ENCODE data around the gene DAND5. TPM values are rescaled to one million over a fixed set of nuclear protein-coding genes. Genes with fewer than 3 reads are reported as not detected.
"Not testable (repeated sequence)": the region's sequence is repeated elsewhere in the genome, so short reads cannot be mapped to it uniquely, and the experiment has no call there.

The DAND5 gene
- total RNA-seq, 1 experiment from 2014 or later = 0.21 TPM

DNA sequence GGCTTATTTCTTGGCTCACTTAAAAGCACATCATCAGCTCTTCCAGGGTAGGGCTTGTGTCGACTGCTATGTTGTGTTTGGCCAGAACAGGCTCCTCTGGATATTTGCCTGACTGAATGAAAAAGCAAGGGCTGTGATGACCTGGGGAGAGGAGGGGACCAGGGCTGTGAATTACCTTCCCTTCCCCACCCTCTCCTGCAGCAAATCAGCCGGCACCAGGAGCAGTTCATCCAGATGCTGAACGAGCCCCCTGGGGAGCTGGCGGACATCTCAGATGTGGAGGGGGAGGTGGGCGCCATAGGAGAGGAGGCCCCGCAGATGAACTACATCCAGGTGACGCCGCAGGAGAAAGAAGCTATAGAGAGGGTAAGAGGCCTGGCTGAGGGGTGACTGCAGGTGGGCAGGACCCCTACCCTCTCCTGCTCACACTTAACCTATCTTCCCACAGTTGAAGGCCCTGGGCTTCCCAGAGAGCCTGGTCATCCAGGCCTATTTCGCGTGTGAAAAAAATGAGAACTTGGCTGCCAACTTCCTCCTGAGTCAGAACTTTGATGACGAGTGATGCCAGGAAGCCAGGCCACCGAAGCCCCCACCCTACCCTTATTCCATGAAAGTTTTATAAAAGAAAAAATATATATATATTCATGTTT, 16.8 kb upstream of the DAND5 start:
- BruUV-seq (replicated peaks) = no TSS peak
- no peak for DNase-seq
- no peak overlapping the region for H3K4me3 Mint-ChIP-seq (ENCODE audit: low read depth, unreplicated experiment)
- CTCF ChIA-PET = no interaction called here
- H3K4me1 Mint-ChIP-seq (ENCODE audit: low read depth, unreplicated experiment) = peaks cover 22% of the 10 kb centered on the region
- intact Hi-C loops (cut with micrococcal nuclease; ENCODE audit: unreplicated experiment) = no loop called here
- no peaks in the 10 kb centered on the region for H3K27me3 Mint-ChIP-seq (ENCODE audit: unreplicated experiment)
- H3K9me3 Mint-ChIP-seq (ENCODE audit: low read depth, unreplicated experiment) = no peaks in the 10 kb centered on the region
- peaks cover 82% of the 10 kb centered on the region for H3K36me3 Mint-ChIP-seq (ENCODE audit: insufficient read depth, unreplicated experiment)
- TF ChIP-seq, protein P1, sequence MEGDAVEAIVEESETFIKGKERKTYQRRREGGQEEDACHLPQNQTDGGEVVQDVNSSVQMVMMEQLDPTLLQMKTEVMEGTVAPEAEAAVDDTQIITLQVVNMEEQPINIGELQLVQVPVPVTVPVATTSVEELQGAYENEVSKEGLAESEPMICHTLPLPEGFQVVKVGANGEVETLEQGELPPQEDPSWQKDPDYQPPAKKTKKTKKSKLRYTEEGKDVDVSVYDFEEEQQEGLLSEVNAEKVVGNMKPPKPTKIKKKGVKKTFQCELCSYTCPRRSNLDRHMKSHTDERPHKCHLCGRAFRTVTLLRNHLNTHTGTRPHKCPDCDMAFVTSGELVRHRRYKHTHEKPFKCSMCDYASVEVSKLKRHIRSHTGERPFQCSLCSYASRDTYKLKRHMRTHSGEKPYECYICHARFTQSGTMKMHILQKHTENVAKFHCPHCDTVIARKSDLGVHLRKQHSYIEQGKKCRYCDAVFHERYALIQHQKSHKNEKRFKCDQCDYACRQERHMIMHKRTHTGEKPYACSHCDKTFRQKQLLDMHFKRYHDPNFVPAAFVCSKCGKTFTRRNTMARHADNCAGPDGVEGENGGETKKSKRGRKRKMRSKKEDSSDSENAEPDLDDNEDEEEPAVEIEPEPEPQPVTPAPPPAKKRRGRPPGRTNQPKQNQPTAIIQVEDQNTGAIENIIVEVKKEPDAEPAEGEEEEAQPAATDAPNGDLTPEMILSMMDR (IDR thresholded peaks at IDR 0.05; ENCODE audit: unreplicated experiment) = no peak
- no peak overlapping the region for H3K27ac Mint-ChIP-seq (ENCODE audit: unreplicated experiment)

DNA sequence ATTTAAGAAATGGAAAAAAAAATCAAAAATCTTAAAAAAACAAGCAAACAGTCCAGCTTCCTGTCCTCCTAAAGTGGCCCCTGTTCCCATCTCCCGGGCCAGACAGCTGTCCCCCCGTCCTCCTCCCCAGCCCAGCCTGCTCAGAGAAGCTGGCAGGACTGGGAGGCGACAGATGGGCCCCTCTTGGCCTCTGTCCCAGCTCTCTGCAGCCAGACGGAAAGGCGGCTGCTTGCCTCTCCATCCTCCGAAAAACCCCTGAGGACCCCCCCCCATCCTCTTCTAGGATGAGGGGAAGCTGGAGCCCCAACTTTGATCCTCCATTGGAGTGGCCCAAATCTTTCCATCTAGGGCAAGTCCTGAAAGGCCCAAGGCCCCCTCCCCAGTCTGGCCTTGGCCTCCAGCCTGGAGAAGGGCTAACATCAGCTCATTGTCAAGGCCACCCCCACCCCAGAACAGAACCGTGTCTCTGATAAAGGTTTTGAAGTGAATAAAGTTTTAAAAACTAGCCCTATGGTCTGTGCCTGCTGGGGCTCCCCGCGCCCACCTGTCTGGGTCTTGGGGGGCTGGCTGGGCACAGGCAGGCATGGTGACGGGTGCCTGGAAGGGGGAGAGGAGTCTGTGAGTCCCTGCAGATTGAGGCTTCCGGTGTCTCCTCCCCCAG, 16.1 kb upstream of the DAND5 start:
- Mint-ChIP-seq H3K36me3 (ENCODE audit: insufficient read depth, unreplicated experiment) (peaks cover 75% of the 10 kb centered on the region), H3K27me3 (ENCODE audit: unreplicated experiment) (no peaks in the 10 kb centered on the region), H3K4me3 (ENCODE audit: low read depth, unreplicated experiment) (no peak overlapping the region), H3K4me1 (ENCODE audit: low read depth, unreplicated experiment) (peaks cover 22% of the 10 kb centered on the region), H3K27ac (ENCODE audit: unreplicated experiment) (no peak overlapping the region), H3K9me3 (ENCODE audit: low read depth, unreplicated experiment) (no peaks in the 10 kb centered on the region)
- TF ChIP-seq, protein P1 (IDR thresholded peaks at IDR 0.05; ENCODE audit: unreplicated experiment) = no peak
- CTCF ChIA-PET = no interaction called here
- intact Hi-C loops (cut with micrococcal nuclease; ENCODE audit: unreplicated experiment) = no loop called here
- DNase-seq = no peak
- BruUV-seq (replicated peaks) = TSS peak; percentile 82

DNA sequence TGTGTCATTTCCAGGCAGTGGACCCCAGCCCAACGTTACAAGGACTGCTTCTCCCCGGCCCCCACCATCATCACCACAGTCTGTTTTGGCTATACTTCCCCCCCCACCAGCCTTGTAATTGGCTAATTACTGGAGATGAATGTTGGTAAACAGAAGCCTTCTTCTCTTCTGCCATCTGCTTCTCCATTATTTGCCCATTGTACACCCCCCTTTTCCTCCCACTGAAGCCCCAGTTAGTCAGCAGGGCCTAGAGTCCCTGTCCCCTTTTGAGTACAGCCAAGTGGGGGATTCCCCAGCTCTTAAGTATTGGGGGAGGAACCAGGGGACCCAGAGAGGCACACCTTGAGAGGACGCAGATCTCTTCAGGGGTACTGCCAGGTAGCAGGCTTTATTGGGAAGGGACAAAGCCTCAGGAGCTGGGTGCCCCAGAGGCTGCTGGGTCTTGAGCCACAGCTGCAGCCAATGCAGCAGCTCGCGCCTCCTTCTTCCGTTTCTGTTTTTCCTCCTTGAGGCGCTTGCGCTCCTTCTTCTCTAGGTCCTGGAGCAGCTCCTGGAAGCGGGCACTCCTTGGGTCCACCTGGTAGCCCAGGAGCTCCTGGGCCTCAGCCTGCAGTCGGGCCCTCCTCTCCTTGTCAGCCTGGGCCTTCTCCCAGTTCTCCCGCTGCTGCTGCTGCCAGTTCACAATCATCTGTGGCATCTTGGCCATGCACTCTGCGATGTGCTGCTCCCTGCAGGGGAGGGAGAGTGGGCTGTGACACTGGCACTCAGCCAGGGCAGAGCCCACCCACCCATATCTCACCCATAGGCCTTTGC, 15.4 kb upstream of the DAND5 start:
- H3K36me3 Mint-ChIP-seq (ENCODE audit: insufficient read depth, unreplicated experiment) = peaks cover 72% of the 10 kb centered on the region
- TF ChIP-seq, protein P1 (IDR thresholded peaks at IDR 0.05; ENCODE audit: unreplicated experiment) = no peak
- H3K27ac Mint-ChIP-seq (ENCODE audit: unreplicated experiment) = peak overlapping the region; percentile 57
- H3K4me1 Mint-ChIP-seq (ENCODE audit: low read depth, unreplicated experiment) = peaks cover 22% of the 10 kb centered on the region
- BruUV-seq (replicated peaks) = no TSS peak
- CTCF ChIA-PET = no interaction called here
- H3K9me3 Mint-ChIP-seq (ENCODE audit: low read depth, unreplicated experiment) = no peaks in the 10 kb centered on the region
- no peaks in the 10 kb centered on the region for H3K27me3 Mint-ChIP-seq (ENCODE audit: unreplicated experiment)
- intact Hi-C loops (cut with micrococcal nuclease; ENCODE audit: unreplicated experiment) = no loop called here
- H3K4me3 Mint-ChIP-seq (ENCODE audit: low read depth, unreplicated experiment) = no peak overlapping the region
- DNase-seq = no peak

DNA sequence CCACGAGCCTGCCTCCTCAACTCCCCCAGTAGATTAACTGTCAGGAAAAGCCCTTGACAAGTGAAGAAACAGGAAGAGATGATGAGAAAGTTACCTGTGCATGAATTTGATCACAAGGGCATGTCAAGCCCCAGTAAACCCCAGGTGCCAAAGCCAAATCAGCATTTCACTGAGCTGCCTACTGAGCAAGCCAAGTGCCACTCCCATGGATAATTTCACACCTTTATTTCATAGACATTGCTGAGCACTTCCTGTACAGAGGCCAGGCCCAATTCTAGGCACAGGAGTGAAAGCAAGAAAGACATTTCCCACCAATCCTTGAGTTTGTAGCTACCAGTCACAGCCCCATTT, 14.8 kb upstream of the DAND5 start:
- H3K4me1 Mint-ChIP-seq (ENCODE audit: low read depth, unreplicated experiment) = peaks cover 22% of the 10 kb centered on the region
- CTCF ChIA-PET = no interaction called here
- DNase-seq = no peak
- intact Hi-C loops (cut with micrococcal nuclease; ENCODE audit: unreplicated experiment) = no loop called here
- no peak overlapping the region for H3K4me3 Mint-ChIP-seq (ENCODE audit: low read depth, unreplicated experiment)
- H3K27ac Mint-ChIP-seq (ENCODE audit: unreplicated experiment) = peak overlapping the region; percentile 57
- peaks cover 68% of the 10 kb centered on the region for H3K36me3 Mint-ChIP-seq (ENCODE audit: insufficient read depth, unreplicated experiment)
- TF ChIP-seq, protein P1 (IDR thresholded peaks at IDR 0.05; ENCODE audit: unreplicated experiment) = no peak
- H3K9me3 Mint-ChIP-seq (ENCODE audit: low read depth, unreplicated experiment) = no peaks in the 10 kb centered on the region
- no TSS peak for BruUV-seq (replicated peaks)
- no peaks in the 10 kb centered on the region for H3K27me3 Mint-ChIP-seq (ENCODE audit: unreplicated experiment)

DNA sequence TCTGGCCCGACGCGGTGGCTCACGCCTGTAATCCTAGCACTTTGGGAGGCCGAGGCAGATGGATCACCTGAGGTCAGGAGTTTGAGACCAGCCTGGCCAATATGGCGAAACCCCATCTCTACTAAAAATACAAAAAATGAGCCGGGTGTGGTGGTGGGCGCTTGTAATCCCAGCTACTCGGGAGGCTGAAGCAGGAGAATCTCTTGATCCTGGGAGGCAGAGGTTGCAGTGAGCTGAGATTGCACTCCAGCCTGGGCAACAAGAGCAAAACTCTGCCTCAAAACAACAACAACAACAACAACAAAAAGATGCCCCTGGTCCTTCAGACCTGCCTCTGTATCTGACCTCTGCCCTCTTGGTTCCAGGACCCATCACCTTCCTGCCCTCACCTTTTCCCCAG, 13.8 kb upstream of the DAND5 start:
- CTCF ChIA-PET = interaction anchor here (1.4 kb wide), 1 partner anchor 10 kb away, joined by 3 read pairs; no protein-coding TSS in a partner anchor
- DNase-seq; H3K9me3 Mint-ChIP-seq (ENCODE audit: low read depth, unreplicated experiment); BruUV-seq (replicated peaks); H3K27me3 Mint-ChIP-seq (ENCODE audit: unreplicated experiment); H3K27ac Mint-ChIP-seq (ENCODE audit: unreplicated experiment); intact Hi-C loops (cut with micrococcal nuclease; ENCODE audit: unreplicated experiment): not testable (repeated sequence)
- H3K36me3 Mint-ChIP-seq (ENCODE audit: insufficient read depth, unreplicated experiment) = peaks cover 59% of the 10 kb centered on the region
- H3K4me1 Mint-ChIP-seq (ENCODE audit: low read depth, unreplicated experiment) = peaks cover 22% of the 10 kb centered on the region
- H3K4me3 Mint-ChIP-seq (ENCODE audit: low read depth, unreplicated experiment) = peak overlapping the region; percentile 62

All from Calu3 (cell line).